NCI-H1436 (cell line): ENCODE data around the gene GABRB2.

Experiments
- DNase-seq: peaks from one replicate; lab custom pipeline; 2025; lab: John Stamatoyannopoulos, UW

Gene GABRB2

GRCh38 chr5:161387121-161387520, 159.4 kb downstream of the GABRB2 start:
- no peak for DNase-seq

DNA sequence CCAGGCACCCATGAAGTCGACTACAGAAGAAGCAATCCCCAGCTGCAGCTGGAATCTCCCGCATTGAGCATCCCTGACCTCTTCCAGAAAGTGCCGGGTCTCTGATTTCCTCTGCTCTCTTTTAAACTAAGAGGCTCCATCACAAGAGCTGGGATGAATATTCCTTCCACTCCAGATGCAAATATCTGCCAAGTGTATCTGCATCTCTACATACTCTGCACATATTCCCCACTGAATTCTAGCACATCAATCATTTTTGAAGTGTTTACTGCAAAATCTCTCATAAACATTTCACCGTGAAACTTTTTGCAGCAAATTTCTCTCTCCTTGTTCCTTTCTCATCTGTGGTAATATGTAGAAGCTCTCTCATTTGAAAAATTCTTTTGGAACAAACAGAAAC, 161.5 kb downstream of the GABRB2 start:
- DNase-seq, result no peak

DNA sequence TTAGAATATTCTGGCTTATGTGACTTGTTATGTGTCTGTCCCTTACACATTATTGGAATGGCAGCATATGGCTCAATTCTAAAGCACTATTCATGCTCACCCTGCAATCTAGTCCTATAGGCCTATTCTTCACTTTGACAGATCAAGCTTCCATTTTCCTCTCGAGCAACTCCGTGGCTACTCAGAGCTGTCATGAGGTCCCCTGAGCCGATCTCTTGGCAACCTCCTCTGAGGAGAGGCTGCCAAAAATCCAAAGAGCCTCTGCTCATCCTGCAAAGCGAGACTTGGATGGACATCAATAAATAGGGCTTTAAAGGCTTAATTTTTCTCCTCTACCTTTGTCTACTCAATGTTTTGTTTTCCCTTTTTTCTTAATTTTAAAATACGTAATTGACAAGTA, 163.8 kb downstream of the GABRB2 start:
- DNase-seq, result no peak

GRCh38 chr5:161380486-161380885, 166.0 kb downstream of the GABRB2 start:
- DNase-seq, result no peak

DNA sequence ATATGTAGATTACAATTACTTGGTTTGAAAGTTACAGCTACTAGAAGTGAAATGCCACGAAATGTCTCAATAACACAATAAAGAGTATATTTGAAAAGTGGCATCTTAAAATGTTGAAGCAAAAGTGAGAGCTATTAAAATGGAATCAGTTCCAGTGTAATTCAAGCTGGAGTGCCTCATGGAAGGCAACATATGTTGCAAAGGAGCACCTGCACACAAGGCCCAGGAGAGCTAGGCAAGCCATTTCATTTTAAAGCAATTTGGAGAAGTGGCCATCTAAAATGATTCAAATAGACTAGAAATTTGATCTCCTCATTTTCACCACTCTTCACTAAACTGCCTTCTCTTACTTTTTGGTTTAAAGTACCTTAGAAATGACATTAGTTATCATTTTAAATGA, 167.8 kb downstream of the GABRB2 start:
- peak; percentile 52 for DNase-seq

GRCh38 chr5:161376034-161376433, 170.5 kb downstream of the GABRB2 start:
- DNase-seq, result no peak

DNA sequence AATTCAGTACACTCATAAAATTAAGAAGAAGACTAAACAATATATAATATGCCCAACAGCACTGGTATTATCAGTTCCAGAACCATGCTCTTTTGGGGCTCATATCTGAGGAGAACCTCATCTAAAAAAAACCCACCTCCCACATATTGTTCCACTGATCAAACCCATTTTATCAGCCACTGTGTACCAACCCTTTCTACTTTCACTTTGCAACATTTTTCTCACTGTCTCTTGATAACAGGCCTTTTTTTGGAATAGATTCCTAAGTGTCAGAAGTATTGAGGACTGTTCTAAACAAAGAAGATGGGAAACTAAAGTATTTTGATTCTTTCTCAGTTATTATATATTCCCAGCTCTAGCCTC, 173.2 kb downstream of the GABRB2 start:
- no peak for DNase-seq

DNA sequence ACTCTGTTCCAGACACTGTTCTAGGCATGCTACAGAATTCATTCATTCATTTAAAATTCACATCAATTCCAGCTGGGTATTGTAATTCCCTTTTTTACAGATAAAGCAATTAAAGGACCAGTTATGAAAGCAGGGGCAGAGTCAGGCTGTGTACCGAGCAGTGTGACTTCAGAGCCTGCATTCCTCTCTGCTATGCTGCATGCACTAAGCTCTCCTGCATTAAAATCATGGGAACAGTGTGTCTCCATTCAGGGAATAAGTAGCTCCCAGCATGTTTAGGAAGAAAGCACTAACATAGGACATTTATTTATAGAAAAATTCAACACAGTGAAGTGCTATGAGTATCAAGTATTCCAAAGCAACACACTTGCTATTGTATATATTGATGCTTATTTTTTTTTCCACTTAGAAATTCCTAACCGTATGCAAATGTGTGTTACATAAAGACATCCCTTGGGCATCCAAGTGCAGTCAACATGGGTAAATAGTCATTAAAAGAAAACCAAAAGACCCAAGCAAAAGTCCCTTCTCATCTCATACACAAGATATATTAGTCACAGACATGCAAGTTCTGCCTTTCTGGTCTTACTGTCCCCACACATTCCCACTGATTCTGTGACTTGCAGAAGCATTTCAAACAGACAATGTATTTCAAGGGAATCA, 173.7 kb downstream of the GABRB2 start:
- no peak for DNase-seq

GRCh38 chr5:161369022-161369421, 177.5 kb downstream of the GABRB2 start:
- no peak for DNase-seq

GRCh38 chr5:161358446-161358845, 188.1 kb downstream of the GABRB2 start:
- DNase-seq, result no peak

GRCh38 chr5:161344234-161344633, 202.3 kb downstream of the GABRB2 start:
- no peak for DNase-seq

DNA sequence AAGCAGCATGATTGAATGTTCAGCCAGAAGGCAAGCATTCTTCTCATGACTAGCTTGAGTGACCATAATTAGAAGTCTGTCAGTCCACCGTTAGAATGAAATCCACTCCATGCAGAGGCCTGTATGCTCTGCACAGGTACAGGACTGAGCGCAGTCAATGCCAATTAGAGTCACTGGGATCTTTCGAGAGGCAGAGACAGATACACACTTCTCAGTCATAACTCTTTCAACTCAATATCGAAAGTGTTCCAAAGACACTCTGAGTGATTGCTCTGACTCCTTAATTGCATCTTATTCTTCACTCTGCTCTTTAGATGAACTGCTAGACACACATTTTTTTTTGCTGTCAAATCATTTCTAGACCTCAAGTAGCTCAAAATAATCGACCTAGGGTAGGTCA, 203.6 kb downstream of the GABRB2 start:
- no peak for DNase-seq

DNA sequence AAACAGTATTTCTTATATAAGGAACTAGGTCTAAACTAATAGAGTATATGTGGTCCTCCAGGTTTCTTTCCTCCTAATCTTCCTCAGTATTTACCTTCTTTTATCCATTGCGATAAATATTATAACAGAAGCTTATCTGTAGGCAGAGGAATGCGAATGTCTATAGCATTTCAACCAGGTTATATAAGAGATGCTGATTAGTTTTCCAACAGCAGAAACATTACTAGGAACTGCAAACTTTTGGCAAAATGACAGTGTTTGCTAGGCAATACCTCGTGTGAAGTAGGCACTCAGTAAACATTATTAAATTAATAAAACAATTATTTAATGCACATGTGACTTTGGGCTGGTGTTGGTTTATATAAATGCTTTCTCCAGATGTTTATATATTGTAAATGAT, 206.5 kb downstream of the GABRB2 start:
- no peak for DNase-seq

DNA sequence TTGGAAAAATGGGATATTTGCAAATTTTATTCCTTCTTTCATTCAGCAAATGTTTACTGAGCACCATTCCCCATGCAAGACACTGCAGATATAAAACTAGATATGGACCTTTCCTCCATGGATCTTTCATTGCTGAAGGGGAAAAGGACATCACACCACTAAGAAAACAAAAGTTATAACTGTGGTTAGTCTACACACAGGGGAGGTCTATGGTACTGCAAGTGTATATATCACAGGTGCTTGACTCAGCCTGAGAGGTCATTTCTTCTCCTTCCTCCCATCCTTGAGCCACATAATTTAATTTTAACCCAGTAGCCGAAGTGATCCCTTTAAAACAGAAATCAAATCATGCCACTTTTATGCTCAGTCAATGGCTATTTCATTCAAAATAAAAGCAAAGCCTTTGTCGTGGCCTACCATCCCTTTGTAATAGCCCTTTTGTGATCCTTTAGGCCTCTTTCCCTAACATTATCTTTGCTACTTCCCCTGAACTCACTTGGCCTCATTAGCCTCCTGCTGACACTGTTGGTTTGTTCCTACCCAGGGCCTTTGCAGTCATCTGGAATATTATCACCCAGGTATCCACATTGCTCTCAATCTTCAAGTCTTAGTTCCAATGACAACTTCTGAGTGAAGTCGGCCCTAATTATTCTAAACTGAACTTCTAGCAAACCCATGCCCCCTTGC, 213.2 kb downstream of the GABRB2 start:
- DNase-seq, result no peak

DNA sequence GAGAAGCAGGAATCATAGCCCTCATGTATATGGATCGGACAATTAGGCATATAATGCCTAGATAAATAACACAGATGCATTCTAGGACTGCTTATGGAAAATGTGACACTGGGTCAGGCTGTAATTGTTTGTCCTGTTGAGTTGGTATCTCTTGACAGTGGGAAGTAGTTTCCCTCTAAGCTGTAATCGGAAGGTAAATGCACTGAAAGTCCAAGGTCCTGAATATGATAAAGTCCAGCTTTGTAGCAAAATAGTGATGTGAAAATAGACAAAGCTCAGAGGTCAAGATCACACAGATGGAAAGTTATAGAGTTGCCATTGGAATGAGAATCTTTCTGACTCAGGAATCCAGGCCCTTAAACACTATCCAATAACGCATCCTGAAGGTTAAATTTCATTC, 214.2 kb downstream of the GABRB2 start:
- no peak for DNase-seq

- no peak for DNase-seq
Measured at GRCh38 chr5:161314033-161314432, 232.5 kb downstream of the GABRB2 start.

GRCh38 chr5:161312882-161313281, 233.6 kb downstream of the GABRB2 start:
- no peak for DNase-seq

- DNase-seq, result peak; percentile 21
Measured at GRCh38 chr5:161311965-161312364, 234.6 kb downstream of the GABRB2 start.

DNA sequence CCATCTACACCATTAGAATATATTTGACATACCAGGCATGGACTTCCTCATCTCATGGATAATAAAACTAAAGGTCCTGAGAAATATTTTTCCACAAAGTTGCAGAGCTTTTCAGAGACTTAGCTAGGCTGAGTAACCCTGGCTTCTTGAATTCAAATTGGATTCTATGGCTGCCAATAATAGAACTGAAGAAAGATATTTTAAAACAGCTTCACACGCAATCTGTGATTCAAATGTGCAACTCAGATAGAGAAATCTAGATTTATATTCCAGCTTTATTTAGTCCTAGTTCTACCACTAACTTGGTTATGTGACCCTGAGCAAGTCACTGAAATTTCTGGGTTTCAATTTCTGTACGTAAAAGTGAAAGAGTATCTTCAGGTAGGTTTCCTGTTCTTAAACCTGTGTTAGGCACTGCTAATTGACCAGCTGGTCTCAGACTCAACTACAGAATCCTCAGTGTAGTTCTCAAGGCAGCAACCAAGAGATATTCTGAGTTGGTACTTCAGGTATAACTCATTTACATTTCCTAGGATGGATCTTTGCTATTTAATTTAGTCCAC, 235.3 kb downstream of the GABRB2 start:
- DNase-seq, result no peak

GRCh38 chr5:161306351-161306995, 240.1 kb downstream of the GABRB2 start:
- no peak for DNase-seq

DNA sequence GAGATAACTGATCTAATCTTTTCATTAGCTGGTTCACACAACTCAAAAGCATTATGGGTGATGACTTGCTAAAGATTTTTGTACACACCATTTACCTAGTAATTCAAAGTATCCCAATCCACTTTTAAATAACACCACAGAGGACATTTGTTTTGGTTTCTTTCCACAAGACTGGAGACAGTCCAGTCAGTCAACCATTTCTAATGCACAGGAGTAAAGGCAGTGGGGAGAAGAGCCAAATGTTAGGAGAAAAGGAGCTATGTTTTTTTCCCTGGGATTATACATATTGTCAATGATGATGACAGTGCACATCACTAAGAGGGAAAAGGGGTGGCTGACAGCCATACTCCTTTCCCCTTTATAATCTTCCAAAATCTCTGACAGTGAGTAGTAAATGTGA, 240.9 kb downstream of the GABRB2 start:
- no peak for DNase-seq

DNA sequence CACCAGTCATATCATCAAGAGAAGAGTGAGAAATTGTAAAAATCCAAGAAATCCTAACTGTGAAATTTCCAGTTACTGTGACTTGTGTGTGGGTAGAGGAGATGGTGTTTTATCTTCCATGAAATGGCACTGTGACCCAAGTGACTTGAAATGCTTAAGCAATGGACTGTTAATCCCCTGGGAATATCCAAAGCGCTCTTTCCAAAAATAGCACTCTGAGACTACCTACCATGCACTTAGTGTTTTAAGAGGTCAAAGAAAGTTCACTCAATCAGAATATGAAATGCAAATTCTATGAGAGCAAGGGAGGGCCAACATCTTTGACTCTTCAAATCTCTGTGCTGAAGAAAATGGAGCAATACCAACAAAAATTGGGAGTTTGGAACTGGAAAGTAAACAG, 244.0 kb downstream of the GABRB2 start:
- DNase-seq, result no peak

GRCh38 chr5:161301586-161301985, 244.9 kb downstream of the GABRB2 start:
- no peak for DNase-seq
